Activated naive CD4-positive, alpha-beta T cell treated with anti-CD3 and anti-CD28 coated beads, Interleukin-2, amount 10 ng/mL, durations not matched to agents 7 days and 5 days (primary cell): ENCODE data around the gene HSFY1.
"Not testable (repeated sequence)": the region's sequence is repeated elsewhere in the genome, so short reads cannot be mapped to it uniquely, and the experiment has no call there.

ENCODE experiments used
- CTCF ChIA-PET: fragments of 350-600 bp; sonication (Branson Sonifier 250); formaldehyde crosslinking; loops from one replicate; lab custom pipeline; 2021; ENCODE audit warnings: antibody characterized with exemption; lab: Charles Lee
- DNase-seq: peaks from one replicate; pipeline ENCODE4 v3.0.0-alpha.2; 2020
- H3K27ac Mint-ChIP-seq: one replicate; pipeline ENCODE4 v1.8.0; 2021; ENCODE audit warnings: mild to moderate bottlenecking, moderate library complexity, mixed read lengths
- H3K27me3 Mint-ChIP-seq: one replicate; pipeline ENCODE4 v1.8.0; 2021; ENCODE audit warnings: mild to moderate bottlenecking, mixed read lengths
- H3K36me3 Mint-ChIP-seq: one replicate; pipeline ENCODE4 v1.8.0; 2021; ENCODE audit warnings: mixed read lengths
- H3K4me1 Mint-ChIP-seq: one replicate; pipeline ENCODE4 v1.8.0; 2021; ENCODE audit warnings: mixed read lengths
- H3K4me3 Mint-ChIP-seq: one replicate; pipeline ENCODE4 v1.8.0; 2021; ENCODE audit warnings: mild to moderate bottlenecking, moderate library complexity, mixed read lengths
- H3K9me3 Mint-ChIP-seq: one replicate; pipeline ENCODE4 v1.8.0; 2021; ENCODE audit warnings: mixed read lengths

Gene HSFY1, protein sequence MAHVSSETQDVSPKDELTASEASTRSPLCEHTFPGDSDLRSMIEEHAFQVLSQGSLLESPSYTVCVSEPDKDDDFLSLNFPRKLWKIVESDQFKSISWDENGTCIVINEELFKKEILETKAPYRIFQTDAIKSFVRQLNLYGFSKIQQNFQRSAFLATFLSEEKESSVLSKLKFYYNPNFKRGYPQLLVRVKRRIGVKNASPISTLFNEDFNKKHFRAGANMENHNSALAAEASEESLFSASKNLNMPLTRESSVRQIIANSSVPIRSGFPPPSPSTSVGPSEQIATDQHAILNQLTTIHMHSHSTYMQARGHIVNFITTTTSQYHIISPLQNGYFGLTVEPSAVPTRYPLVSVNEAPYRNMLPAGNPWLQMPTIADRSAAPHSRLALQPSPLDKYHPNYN

DNA sequence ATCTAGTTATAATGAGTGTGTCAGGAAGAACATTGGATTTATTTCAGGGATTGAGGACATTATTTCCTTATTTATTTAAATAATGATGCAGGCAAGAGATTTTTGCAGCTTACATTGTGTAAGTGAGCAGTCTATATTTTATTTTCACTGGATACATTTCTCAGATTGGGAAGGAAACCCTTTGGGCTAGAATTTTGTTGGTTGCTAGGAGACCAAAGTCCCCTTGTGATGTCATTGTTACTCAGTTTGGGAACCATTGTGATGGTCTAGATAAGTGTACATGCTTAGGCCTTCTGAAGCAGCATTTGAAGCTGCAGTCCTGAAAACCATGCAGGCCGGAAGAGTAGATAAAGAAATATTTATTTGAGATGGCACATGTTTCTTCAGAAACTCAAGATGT lies at the start of gene HSFY1:
Gene HSFY1 (plus strand): TSS at position 301 of the 400 bp plus-strand sequence. CDS start 68 bp downstream, at position 369.
- not testable (repeated sequence) for H3K4me3 Mint-ChIP-seq

DNA sequence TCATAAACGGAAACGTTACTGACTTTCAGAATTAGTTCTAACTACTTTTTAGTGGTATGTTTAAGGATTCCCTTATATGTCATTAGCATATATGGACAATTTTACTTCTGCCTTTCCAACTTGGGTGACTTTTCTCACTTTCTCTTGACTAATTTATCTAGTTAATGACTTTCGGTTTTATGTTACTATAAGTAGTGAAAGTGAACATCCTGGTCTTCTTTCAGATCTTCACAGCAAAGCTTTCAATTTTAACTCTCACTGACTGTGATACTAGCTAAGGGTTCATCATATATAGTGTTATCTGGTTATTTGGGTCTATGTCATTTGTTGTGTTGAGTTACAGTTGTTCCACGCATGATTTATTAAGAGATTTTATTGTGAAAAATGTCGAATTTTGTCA lies 42.3 kb upstream of the HSFY1 start:
- CTCF ChIA-PET, H3K27me3 Mint-ChIP-seq, H3K9me3 Mint-ChIP-seq, H3K36me3 Mint-ChIP-seq, DNase-seq, H3K27ac Mint-ChIP-seq, H3K4me3 Mint-ChIP-seq, H3K4me1 Mint-ChIP-seq: not testable (repeated sequence)

More for the DNA sequence above, at the start of gene HSFY1:
- H3K36me3 Mint-ChIP-seq, H3K27ac Mint-ChIP-seq, H3K9me3 Mint-ChIP-seq, H3K27me3 Mint-ChIP-seq, H3K4me1 Mint-ChIP-seq, CTCF ChIA-PET, DNase-seq: not testable (repeated sequence)

DNA sequence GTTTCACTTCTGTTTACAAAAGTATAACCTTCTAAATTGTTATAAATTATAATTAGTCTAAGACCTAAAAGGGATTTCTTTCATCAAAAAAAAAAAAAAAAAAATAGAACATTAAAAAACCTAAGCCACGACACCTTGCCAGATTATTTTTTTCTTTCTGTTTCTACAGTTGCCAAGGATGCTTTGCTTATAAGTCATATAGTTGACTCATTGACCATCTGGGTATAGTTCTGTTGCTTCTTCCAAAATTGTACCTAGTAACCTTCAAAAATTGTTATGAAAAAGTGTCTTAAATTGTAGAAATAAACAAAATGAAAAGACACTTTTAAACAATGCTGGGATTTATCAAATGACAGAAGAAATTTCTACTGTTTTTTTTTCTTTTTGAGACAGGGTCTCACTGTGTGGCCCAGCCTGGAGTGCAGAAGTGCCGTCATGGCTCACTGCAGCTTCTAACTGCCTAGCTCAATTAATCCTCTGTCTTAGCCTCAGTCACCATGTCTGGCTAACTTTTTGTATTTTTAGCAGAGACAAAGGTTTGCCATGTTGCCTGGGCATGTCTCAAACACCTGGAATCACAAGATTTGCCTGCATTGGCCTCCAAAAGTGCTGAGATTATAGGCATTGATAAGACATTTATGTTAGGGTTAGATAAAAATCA lies 15.4 kb upstream of the HSFY1 start:
- DNase-seq, H3K36me3 Mint-ChIP-seq, H3K4me1 Mint-ChIP-seq, H3K4me3 Mint-ChIP-seq, H3K9me3 Mint-ChIP-seq, CTCF ChIA-PET, H3K27ac Mint-ChIP-seq, H3K27me3 Mint-ChIP-seq: not testable (repeated sequence)

DNA sequence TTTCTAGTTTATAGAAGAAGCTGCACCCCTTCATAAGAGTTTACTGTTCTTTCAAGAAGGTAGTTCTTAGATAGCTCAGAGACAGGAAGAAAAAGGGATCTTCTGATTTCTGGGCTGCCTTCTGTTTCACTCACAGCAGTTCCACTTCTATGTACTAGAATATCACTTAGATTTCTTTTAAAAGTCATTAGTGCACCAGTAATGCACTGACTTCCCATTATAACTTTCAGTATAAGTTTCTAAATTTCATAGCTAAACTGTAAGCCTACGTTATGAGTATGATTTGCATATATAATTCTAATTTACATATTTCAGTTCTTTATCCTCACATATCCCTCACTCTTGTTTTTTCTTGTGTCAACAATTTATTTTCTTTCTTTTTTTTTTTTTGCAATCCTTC lies 7.6 kb upstream of the HSFY1 start:
- H3K27me3 Mint-ChIP-seq, H3K27ac Mint-ChIP-seq, H3K36me3 Mint-ChIP-seq, H3K9me3 Mint-ChIP-seq, CTCF ChIA-PET, H3K4me1 Mint-ChIP-seq, H3K4me3 Mint-ChIP-seq, DNase-seq: not testable (repeated sequence)

DNA sequence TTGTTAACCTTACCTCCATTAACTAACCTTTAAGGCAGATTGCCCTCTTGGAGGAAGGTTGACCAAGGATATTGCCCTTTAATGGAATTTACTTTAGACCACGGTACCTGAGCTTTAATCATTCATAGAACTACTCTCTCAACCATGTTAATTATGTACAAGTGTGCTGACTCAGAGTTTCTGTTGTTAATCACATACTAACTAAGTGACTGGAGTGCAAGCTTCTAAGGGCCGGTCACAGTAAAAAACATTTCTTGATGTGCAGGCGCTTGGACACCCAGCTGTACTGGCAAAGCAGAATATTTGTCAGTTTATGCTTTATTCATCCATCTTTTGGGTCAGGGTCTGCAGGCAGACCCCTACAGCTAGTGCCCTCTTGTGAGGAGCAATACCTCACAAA lies 6.6 kb downstream of the HSFY1 start:
- CTCF ChIA-PET, H3K27ac Mint-ChIP-seq, H3K4me3 Mint-ChIP-seq, H3K27me3 Mint-ChIP-seq, H3K36me3 Mint-ChIP-seq, H3K4me1 Mint-ChIP-seq, DNase-seq, H3K9me3 Mint-ChIP-seq: not testable (repeated sequence)

DNA sequence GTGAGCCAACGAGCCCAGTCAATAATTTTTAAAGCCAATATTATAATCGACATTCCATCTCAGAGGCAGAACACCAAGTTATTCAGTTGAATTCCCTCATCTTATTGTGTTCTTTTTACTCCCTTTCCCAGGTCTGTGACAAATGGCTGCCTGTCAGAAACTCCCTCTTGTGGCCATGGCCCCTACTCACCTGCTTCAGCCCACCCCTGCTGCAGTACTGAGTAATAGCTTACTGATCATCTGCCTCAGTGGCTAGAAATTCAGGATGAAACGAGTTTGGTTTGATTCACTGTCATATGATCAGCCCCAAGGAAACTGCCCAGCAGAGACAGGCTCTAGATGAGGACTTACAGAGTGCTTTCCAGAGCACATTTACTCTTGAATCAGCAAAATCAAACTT lies 19.4 kb downstream of the HSFY1 start:
- H3K9me3 Mint-ChIP-seq, H3K27ac Mint-ChIP-seq, DNase-seq, H3K27me3 Mint-ChIP-seq, H3K36me3 Mint-ChIP-seq, H3K4me1 Mint-ChIP-seq, H3K4me3 Mint-ChIP-seq, CTCF ChIA-PET: not testable (repeated sequence)
